Adrenal gland (tissue), 5 donors: Measurements from ENCODE around the gene ACTA1.

Experiments used
- CTCF ChIP-seq, 6 experiments: fragments of 450-650 bp in 4 of 6; fragments of 200-600 bp in 2 of 6; sonication (generic) in 1 of 6; IDR thresholded peaks; 1 replicate in 5 of 6; 2 replicates in 1 of 6; pipeline versions ENCODE4 v1.5.1 to v1.8.0; 2016 to 2021; ENCODE audit warnings: antibody characterized with exemption in 6 of 6, mild to moderate bottlenecking in 2 of 6, moderate library complexity in 1 of 6
- POLR2A ChIP-seq, 2 donors: fragments of 450-650 bp; IDR thresholded peaks; one replicate each; pipeline ENCODE4 v1.6.1; 2017; ENCODE audit warnings: antibody characterized with exemption in 2 of 2, mild to moderate bottlenecking in 2 of 2, moderate library complexity in 1 of 2
- donor health status: DM: no; HTN: no; CAD: no.

GRCh38 chr1:229433364-229434004 lies 410 bp downstream of the ACTA1 start:
- no peak for TF ChIP-seq CTCF (IDR thresholded peaks at IDR 0.05)
- TF ChIP-seq POLR2A (IDR thresholded peaks at IDR 0.05) = no peak
